PC-3 (cell line): ENCODE results near the gene SFMBT1. TPM values are rescaled to one million over a fixed set of nuclear protein-coding genes. Genes with fewer than 3 reads are reported as not detected.

ENCODE experiments used
- ATAC-seq: fragments of 200-7000 bp; cut with Tn5 transposase; 2 replicates; pipeline ENCODE4 v1.9.1; 2020; ENCODE audit warnings: mild to moderate bottlenecking, moderate library complexity
- BruUV-seq: library from RNA; stranded (reverse); fragments of 400-500 nt; replicated peaks from 2 replicates; lab custom pipeline; 2021; lab: Mats Ljungman, UMichigan
- CTCF ChIA-PET: fragments of 300-600 bp; sonication (Branson Sonifier 250); formaldehyde crosslinking; loops from one replicate; lab custom pipeline; 2022; ENCODE audit warnings: antibody characterized with exemption; lab: Charles Lee
- POLR2A ChIA-PET: fragments of 300-600 bp; sonication (Branson Sonifier 250); formaldehyde crosslinking; loops from one replicate; lab custom pipeline; 2022; ENCODE audit warnings: antibody characterized with exemption; ENCODE audit not compliant: unreplicated experiment; lab: Charles Lee
- DNase-seq: peaks from one replicate; pipeline ENCODE4 v3.0.0-alpha.2; 2015
- H2AFZ ChIP-seq: fragments of 300-600 bp; sonication (generic); 2 replicates; pipeline ENCODE4 v1.6.0; 2016; ENCODE audit warnings: antibody characterized with exemption, low read length
- H3F3A ChIP-seq: fragments of 300-600 bp; sonication (generic); one replicate; pipeline ENCODE4 v1.6.0; 2017; ENCODE audit warnings: antibody characterized with exemption, low read length, control low read depth, mild to moderate bottlenecking; ENCODE audit not compliant: unreplicated experiment
- H3K27ac ChIP-seq: fragments of 300-600 bp; sonication (generic); 2 replicates; pipeline ENCODE4 v1.5.1; 2016; ENCODE audit warnings: mild to moderate bottlenecking, low read length
- H3K27me3 ChIP-seq: fragments of 300-600 bp; sonication (generic); 2 replicates; pipeline ENCODE4 v1.6.1; 2016; ENCODE audit warnings: low read length, mixed read lengths
- H3K36me3 ChIP-seq: fragments of 300-600 bp; sonication (generic); 2 replicates; pipeline ENCODE4 v1.6.1; 2016; ENCODE audit warnings: low read depth, mixed run types, low read length, mixed read lengths
- H3K4me1 ChIP-seq: fragments of 300-600 bp; sonication (generic); 2 replicates; pipeline ENCODE4 v1.5.1; 2016; ENCODE audit warnings: low read length; ENCODE audit not compliant: insufficient read depth
- H3K4me2 ChIP-seq: fragments of 300-600 bp; sonication (generic); 2 replicates; pipeline ENCODE4 v1.6.0; 2016; ENCODE audit warnings: low read length
- H3K4me3 ChIP-seq: fragments of 300-600 bp; sonication (generic); 2 replicates; pipeline ENCODE4 v1.5.1; 2016; ENCODE audit warnings: mild to moderate bottlenecking, low read length, mixed read lengths
- H3K79me2 ChIP-seq: fragments of 300-600 bp; sonication (generic); 2 replicates; pipeline ENCODE4 v1.6.1; 2017; ENCODE audit warnings: low read length, mixed read lengths
- H3K9ac ChIP-seq: fragments of 300-600 bp; sonication (generic); 2 replicates; pipeline ENCODE4 v1.6.0; 2016; ENCODE audit warnings: mild to moderate bottlenecking, low read length
- H3K9me2 ChIP-seq: fragments of 300-600 bp; sonication (generic); replicated peaks from 2 replicates; pipeline ENCODE4 v1.6.1; 2016; ENCODE audit warnings: mixed run types, low read length, mixed read lengths
- H3K9me3 ChIP-seq: fragments of 300-600 bp; sonication (generic); 2 replicates; pipeline ENCODE4 v1.6.1; 2016; ENCODE audit warnings: low read length, mixed read lengths
- H4K20me1 ChIP-seq: fragments of 300-600 bp; sonication (generic); 2 replicates; pipeline ENCODE4 v1.6.1; 2016; ENCODE audit warnings: low read length, mixed read lengths
- CTCF ChIP-seq: fragments of 300-600 bp; sonication (generic); conservative IDR thresholded peaks from 2 replicates; pipeline ENCODE4 v1.5.1; 2017; ENCODE audit warnings: antibody characterized with exemption, low read depth, mild to moderate bottlenecking, low read length
- EZH2 ChIP-seq: fragments of 300-600 bp; sonication (generic); IDR thresholded peaks from one replicate; pipeline ENCODE4 v1.6.1; 2017; ENCODE audit warnings: antibody characterized with exemption, mild to moderate bottlenecking, low read length; ENCODE audit not compliant: unreplicated experiment
- EZH2phosphoT487 ChIP-seq: fragments of 300-600 bp; sonication (generic); IDR thresholded peaks from 2 replicates; pipeline ENCODE4 v1.6.1; 2018; ENCODE audit warnings: mild to moderate bottlenecking, antibody characterized with exemption, low read length, borderline replicate concordance
- intact Hi-C: fragments of 100-400 bp; cut with micrococcal nuclease; formaldehyde crosslinking; loops from 2 replicates; pipeline ENCODE4 v1.9.0; 2023
- total RNA-seq: library from RNA; depleted of rRNA; stranded (reverse); fragments of >200 nt; gene quantifications from 2 replicates; pipeline ENCODE4 v1.2.3, GENCODE V29; 2014

Gene SFMBT1
- total RNA-seq, 1 experiment from 2014 or later, result 10.8 TPM

- H4K20me1 ChIP-seq, result no peaks in the 10 kb centered on the region
- H3K79me2 ChIP-seq, result no peaks in the 10 kb centered on the region
- no peak overlapping the region for H3K4me2 ChIP-seq
- no peak for DNase-seq
- H3K27ac ChIP-seq, result no peak overlapping the region
- no peak overlapping the region for H2AFZ ChIP-seq
- TF ChIP-seq CTCF (no peak), EZH2phosphoT487 (no peak), EZH2 (no peak)
- H3K4me3 ChIP-seq, result no peak overlapping the region
- H3F3A ChIP-seq, result no peaks in the 10 kb centered on the region
- H3K4me1 ChIP-seq, result no peaks in the 10 kb centered on the region
- BruUV-seq, result no TSS peak
- H3K36me3 ChIP-seq, result no peaks in the 10 kb centered on the region
- CTCF ChIA-PET, result interaction anchor here (0.6 kb wide), 1 partner anchor 34 kb away, joined by 5 read pairs; no protein-coding TSS in a partner anchor
- no peak overlapping the region for H3K9ac ChIP-seq
- POLR2A ChIA-PET, result no interaction called here
- no peak for ATAC-seq
- H3K9me2 ChIP-seq, result no peaks in the 10 kb centered on the region
- intact Hi-C loops, result no loop called here
- H3K27me3 ChIP-seq, result no peaks in the 10 kb centered on the region
- H3K9me3 ChIP-seq, result no peaks in the 10 kb centered on the region
Observed at GRCh38 chr3:53083521-53083920, 37.6 kb upstream of the SFMBT1 start.

GRCh38 chr3:53082736-53083135, 36.9 kb upstream of the SFMBT1 start:
- H3K4me2 ChIP-seq, result no peak overlapping the region
- H2AFZ ChIP-seq, result no peak overlapping the region
- H3K9me2 ChIP-seq, result no peaks in the 10 kb centered on the region
- TF ChIP-seq EZH2 (no peak), EZH2phosphoT487 (no peak), CTCF (no peak)
- no peaks in the 10 kb centered on the region for H4K20me1 ChIP-seq
- H3K27ac ChIP-seq, result no peak overlapping the region
- H3F3A ChIP-seq, result no peaks in the 10 kb centered on the region
- no peaks in the 10 kb centered on the region for H3K9me3 ChIP-seq
- no TSS peak for BruUV-seq
- ChIA-PET POLR2A (no interaction called here), CTCF (no interaction called here)
- DNase-seq (no peak), ATAC-seq (no peak)
- no peaks in the 10 kb centered on the region for H3K36me3 ChIP-seq
- H3K4me3 ChIP-seq, result no peak overlapping the region
- intact Hi-C loops, result no loop called here
- no peak overlapping the region for H3K9ac ChIP-seq
- no peaks in the 10 kb centered on the region for H3K79me2 ChIP-seq
- no peaks in the 10 kb centered on the region for H3K27me3 ChIP-seq
- no peaks in the 10 kb centered on the region for H3K4me1 ChIP-seq

- intact Hi-C loops, result no loop called here
- no peak overlapping the region for H3K27ac ChIP-seq
- H3K27me3 ChIP-seq, result no peaks in the 10 kb centered on the region
- H3K9me3 ChIP-seq, result no peaks in the 10 kb centered on the region
- H2AFZ ChIP-seq, result no peak overlapping the region
- BruUV-seq, result no TSS peak
- no peak overlapping the region for H3K4me3 ChIP-seq
- TF ChIP-seq CTCF, result no peak
- no peak for TF ChIP-seq EZH2
- no peak for TF ChIP-seq EZH2phosphoT487
- no peaks in the 10 kb centered on the region for H3K36me3 ChIP-seq
- H3F3A ChIP-seq, result no peaks in the 10 kb centered on the region
- no peak for ATAC-seq
- no peak overlapping the region for H3K9ac ChIP-seq
- H3K9me2 ChIP-seq, result no peaks in the 10 kb centered on the region
- DNase-seq, result no peak
- POLR2A ChIA-PET, result no interaction called here
- H3K79me2 ChIP-seq, result no peaks in the 10 kb centered on the region
- H3K4me2 ChIP-seq, result no peak overlapping the region
- H4K20me1 ChIP-seq, result no peaks in the 10 kb centered on the region
- H3K4me1 ChIP-seq, result no peaks in the 10 kb centered on the region
- CTCF ChIA-PET, result no interaction called here
Observed at GRCh38 chr3:53081318-53081717, 35.4 kb upstream of the SFMBT1 start.
